ENCODE measurements around the gene SPOCK2.

GRCh38 chr10:72025400-72025799 is 63.0 kb downstream of the SPOCK2 start:
- no peak for TF ChIP-seq POLR2A (IDR thresholded peaks at IDR 0.05; ENCODE audit: low read depth, low read length)
- no peak for TF ChIP-seq POLR2AphosphoS5 (IDR thresholded peaks at IDR 0.05; ENCODE audit: low read depth, low read length)

All from GM12891 (cell line).